ENCODE data around the gene SPNS2. TPM values are rescaled to one million over a fixed set of nuclear protein-coding genes. Genes with fewer than 3 reads are reported as not detected.
A peak's percentile ranks its signal among the peaks of the same experiment; 100 is the strongest.

The SPNS2 gene
- total RNA-seq, 4 donors from 2014 or later: 8.7 to 72.0 (median 18.2) TPM

GRCh38 chr17:4520060-4520893, 21.6 kb downstream of the SPNS2 start:
- Histone ChIP-seq H3K27ac (peak overlapping the region; percentile 46 to 49 (median 47)), H3K9me3 (no peaks in the 10 kb centered on the region), H3K36me3 (no peaks in the 10 kb centered on the region), H3K27me3 (no peaks in the 10 kb centered on the region), H3K4me3 (no peak overlapping the region), H3K4me1 (peaks cover 0 to 11% (median 7%) of the 10 kb centered on the region in 4 donors)
- in situ Hi-C loops (cut with MboI; ENCODE audit: low pct_ligation_motif_present in 1 of 4, low pct_unique_long_range_greater_than_20kb in 1 of 4, low sequenced_read_pairs in 3 of 4) (no loop called here), intact Hi-C loops (cut with DNase I; ENCODE audit: low total_unique reads) (no loop called here)
- no peak for DNase-seq
- TF ChIP-seq POLR2A (IDR thresholded peaks at IDR 0.05): no peak
- TF ChIP-seq POLR2AphosphoS5 (IDR thresholded peaks at IDR 0.05): no peak
- no peak for TF ChIP-seq CTCF (IDR thresholded peaks at IDR 0.05)
- TF ChIP-seq EP300 (IDR thresholded peaks at IDR 0.05; ENCODE audit: low read depth): no peak
- 87% methylated on average over 19 of the region's 19 CpGs; no CpG with 5 or more reads in 1 of the 2 donors for whole genome bisulfite sequencing, 2 donors (ENCODE audit: low coverage in 1 of 2)

- intact Hi-C loops (cut with DNase I; ENCODE audit: low total_unique reads): no loop called here
- no peaks in the 10 kb centered on the region for H3K27me3 ChIP-seq
- DNase-seq: peak; percentile 36
- no peak overlapping the region for H3K4me3 ChIP-seq
- H3K9me3 ChIP-seq: no peaks in the 10 kb centered on the region
- in situ Hi-C loops (cut with MboI; ENCODE audit: low pct_ligation_motif_present in 1 of 4, low pct_unique_long_range_greater_than_20kb in 1 of 4, low sequenced_read_pairs in 3 of 4): no loop called here
- 60 to 69% methylated on average over 3 to 8 of the region's 8 CpGs for WGBS, 2 donors (ENCODE audit: low coverage in 1 of 2)
- TF ChIP-seq POLR2AphosphoS5 (IDR thresholded peaks at IDR 0.05) (no peak), EP300 (IDR thresholded peaks at IDR 0.05; ENCODE audit: low read depth) (no peak), CTCF (IDR thresholded peaks at IDR 0.05) (no peak), POLR2A (IDR thresholded peaks at IDR 0.05) (no peak)
- H3K4me1 ChIP-seq: peaks cover 0 to 11% (median 7%) of the 10 kb centered on the region in 4 donors
- no peaks in the 10 kb centered on the region for H3K36me3 ChIP-seq
- H3K27ac ChIP-seq: peak overlapping the region; percentile 20 to 49 (median 47)
Observed at GRCh38 chr17:4520894-4521600, 22.4 kb downstream of the SPNS2 start.

GRCh38 chr17:4522661-4523060, 24.0 kb downstream of the SPNS2 start:
- intact Hi-C loops (cut with DNase I; ENCODE audit: low total_unique reads): no loop called here
- 80 to 89% methylated on average over 1 to 6 of the region's 6 CpGs for WGBS, 2 donors (ENCODE audit: low coverage in 1 of 2)
- H3K4me3 ChIP-seq: no peak overlapping the region
- peaks cover 0 to 11% (median 7%) of the 10 kb centered on the region in 4 donors for H3K4me1 ChIP-seq
- in situ Hi-C loops (cut with MboI; ENCODE audit: low pct_ligation_motif_present in 1 of 4, low pct_unique_long_range_greater_than_20kb in 1 of 4, low sequenced_read_pairs in 3 of 4): no loop called here
- H3K36me3 ChIP-seq: no peaks in the 10 kb centered on the region
- no peak for DNase-seq
- no peaks in the 10 kb centered on the region for H3K9me3 ChIP-seq
- no peaks in the 10 kb centered on the region for H3K27me3 ChIP-seq
- peak overlapping the region in 1 of 4 donors; percentile 19 for H3K27ac ChIP-seq
- TF ChIP-seq POLR2A (IDR thresholded peaks at IDR 0.05): no peak
- no peak for TF ChIP-seq POLR2AphosphoS5 (IDR thresholded peaks at IDR 0.05)

GRCh38 chr17:4523946-4524345, 25.3 kb downstream of the SPNS2 start:
- Histone ChIP-seq H3K27me3 (no peaks in the 10 kb centered on the region), H3K27ac (no peak overlapping the region), H3K36me3 (no peaks in the 10 kb centered on the region), H3K4me3 (no peak overlapping the region), H3K4me1 (peaks cover 0 to 11% (median 7%) of the 10 kb centered on the region in 4 donors), H3K9me3 (no peaks in the 10 kb centered on the region)
- DNase-seq: no peak
- 50 to 83% methylated on average over 1 to 8 of the region's 8 CpGs for WGBS, 2 donors (ENCODE audit: low coverage in 1 of 2)
- in situ Hi-C loops (cut with MboI; ENCODE audit: low pct_ligation_motif_present in 1 of 4, low pct_unique_long_range_greater_than_20kb in 1 of 4, low sequenced_read_pairs in 3 of 4) (no loop called here), intact Hi-C loops (cut with DNase I; ENCODE audit: low total_unique reads) (no loop called here)
- no peak for TF ChIP-seq POLR2AphosphoS5 (IDR thresholded peaks at IDR 0.05)
- TF ChIP-seq EP300 (IDR thresholded peaks at IDR 0.05; ENCODE audit: low read depth): no peak
- TF ChIP-seq POLR2A (IDR thresholded peaks at IDR 0.05): no peak
